ENCODE results near the gene IQUB. TPM values are rescaled to one million over a fixed set of nuclear protein-coding genes. Genes with fewer than 3 reads are reported as not detected.

The IQUB gene
- total RNA-seq, 4 donors from 2014 or later: not detected

DNA sequence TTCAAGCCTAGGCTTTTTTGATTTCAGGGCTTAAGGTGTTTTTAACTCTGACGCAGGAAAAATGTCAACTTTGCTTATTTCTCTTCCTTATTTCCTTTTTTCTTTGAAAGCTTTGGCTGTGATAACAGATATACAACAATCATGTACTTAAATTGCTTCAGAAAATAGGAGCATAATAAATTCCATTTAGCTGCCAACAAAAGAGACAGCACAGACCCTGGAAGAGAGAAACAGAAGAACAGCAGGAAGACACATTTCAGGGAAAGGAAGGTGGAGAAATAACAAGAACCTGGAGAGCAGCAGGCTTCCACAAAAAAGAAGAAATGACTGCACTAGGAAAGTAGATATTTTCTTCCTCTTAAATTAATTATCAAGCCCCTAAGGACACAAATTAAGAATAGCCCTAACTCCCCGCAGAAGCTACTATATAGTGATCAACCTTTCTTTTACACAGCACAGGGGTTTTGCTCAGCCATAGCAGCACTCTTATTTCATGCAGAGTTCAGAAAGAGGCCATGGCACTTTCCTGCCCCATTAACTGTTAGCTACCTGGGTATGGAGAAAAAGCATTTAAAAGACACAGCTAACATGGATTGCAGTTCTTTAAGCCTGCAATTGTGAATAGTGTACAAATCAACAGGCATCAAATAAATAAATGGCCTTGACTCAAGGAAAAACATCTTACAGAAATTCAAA lies 61.5 kb downstream of the IQUB start:
- Histone ChIP-seq H3K27ac (no peak overlapping the region), H3K27me3 (no peaks in the 10 kb centered on the region), H3K9me3 (no peaks in the 10 kb centered on the region), H3K4me1 (no peaks in the 10 kb centered on the region), H3K36me3 (no peaks in the 10 kb centered on the region), H3K4me3 (no peak overlapping the region)
- TF ChIP-seq CTCF (IDR thresholded peaks at IDR 0.05) (no peak), POLR2A (IDR thresholded peaks at IDR 0.05) (no peak)
- no peak for DNase-seq

- Histone ChIP-seq H3K9me3 (no peaks in the 10 kb centered on the region), H3K27ac (no peak overlapping the region), H3K27me3 (no peaks in the 10 kb centered on the region), H3K36me3 (no peaks in the 10 kb centered on the region), H3K4me3 (no peak overlapping the region), H3K4me1 (no peaks in the 10 kb centered on the region)
- DNase-seq: no peak
- no peak for TF ChIP-seq POLR2A (IDR thresholded peaks at IDR 0.05)
These were observed 62.1 kb downstream of the IQUB start for GRCh38 chr7:123472327-123472726.

DNA sequence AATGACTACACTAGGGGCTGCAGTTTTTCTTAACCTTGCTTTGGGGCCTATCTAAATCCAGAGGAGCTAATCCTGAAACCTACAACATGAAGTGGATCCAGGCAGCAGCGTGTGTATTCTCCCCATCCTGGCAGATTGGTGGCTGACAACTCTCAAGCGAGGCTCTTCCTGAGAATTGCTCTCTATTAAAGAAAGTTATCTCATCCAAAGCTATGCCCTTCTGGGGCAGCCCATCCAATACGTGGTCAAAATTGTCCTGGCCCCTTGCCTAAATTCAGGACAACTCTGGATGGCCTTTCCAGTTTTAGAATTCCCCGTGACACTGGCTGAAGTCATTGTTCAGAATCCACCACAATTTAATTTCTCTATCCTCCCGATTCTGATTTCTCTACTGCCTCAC lies 66.1 kb downstream of the IQUB start:
- Histone ChIP-seq H3K27me3 (no peaks in the 10 kb centered on the region), H3K4me3 (no peak overlapping the region), H3K4me1 (no peaks in the 10 kb centered on the region), H3K9me3 (no peaks in the 10 kb centered on the region), H3K27ac (no peak overlapping the region), H3K36me3 (no peaks in the 10 kb centered on the region)
- no peak for TF ChIP-seq POLR2A (IDR thresholded peaks at IDR 0.05)
- TF ChIP-seq CTCF (IDR thresholded peaks at IDR 0.05): no peak
- DNase-seq: no peak

DNA sequence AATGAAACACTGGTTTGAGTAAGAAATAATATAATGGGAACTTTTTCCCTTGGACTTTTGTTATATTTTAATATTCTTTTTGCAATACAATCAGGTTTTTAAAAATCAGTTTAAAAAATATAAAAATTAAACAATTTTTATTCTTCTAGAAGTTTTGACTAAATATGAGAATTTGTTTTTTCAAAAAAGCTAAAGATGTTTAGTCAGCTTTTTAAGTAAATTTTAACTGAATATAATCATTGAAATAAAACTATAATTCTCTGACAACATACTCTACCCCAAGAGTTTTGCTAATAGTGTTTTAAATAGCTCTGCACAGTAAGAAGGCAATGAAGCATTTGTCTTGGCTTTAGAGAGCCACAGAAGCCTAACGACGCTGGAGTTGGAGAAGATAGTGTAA lies 70.5 kb downstream of the IQUB start:
- no peak for TF ChIP-seq CTCF (IDR thresholded peaks at IDR 0.05)
- TF ChIP-seq POLR2A (IDR thresholded peaks at IDR 0.05): no peak
- H3K27me3 ChIP-seq: no peaks in the 10 kb centered on the region
- H3K4me1 ChIP-seq: no peaks in the 10 kb centered on the region
- no peak overlapping the region for H3K27ac ChIP-seq
- no peak for DNase-seq
- H3K4me3 ChIP-seq: no peak overlapping the region
- H3K36me3 ChIP-seq: no peaks in the 10 kb centered on the region
- no peaks in the 10 kb centered on the region for H3K9me3 ChIP-seq

GRCh38 chr7:123460616-123461015 lies 73.8 kb downstream of the IQUB start:
- Histone ChIP-seq H3K9me3 (no peaks in the 10 kb centered on the region), H3K4me3 (no peak overlapping the region), H3K4me1 (no peaks in the 10 kb centered on the region), H3K27me3 (no peaks in the 10 kb centered on the region), H3K27ac (no peak overlapping the region), H3K36me3 (no peaks in the 10 kb centered on the region)
- no peak for DNase-seq
- TF ChIP-seq CTCF (IDR thresholded peaks at IDR 0.05): no peak
- TF ChIP-seq POLR2A (IDR thresholded peaks at IDR 0.05): no peak

- Histone ChIP-seq H3K4me1 (no peaks in the 10 kb centered on the region), H3K27ac (no peak overlapping the region), H3K36me3 (no peaks in the 10 kb centered on the region), H3K9me3 (no peaks in the 10 kb centered on the region), H3K4me3 (no peak overlapping the region), H3K27me3 (no peaks in the 10 kb centered on the region)
- TF ChIP-seq CTCF (IDR thresholded peaks at IDR 0.05) (no peak), POLR2A (IDR thresholded peaks at IDR 0.05) (no peak)
- DNase-seq: no peak
These were observed 78.4 kb downstream of the IQUB start for GRCh38 chr7:123455965-123456470.

All from Peyer's patch (tissue), 4 donors.